K562 (cell line): ENCODE data around the gene OR4D6. TPM values are rescaled to one million over a fixed set of nuclear protein-coding genes. Genes with fewer than 3 reads are reported as not detected.

Source experiments
- ATAC-seq: fragments of 200-7000 bp; cut with Tn5 transposase; 3 replicates; pipeline ENCODE4 v1.9.1; 2020; ENCODE audit warnings: moderate library complexity
- BruUV-seq: library from RNA; stranded (reverse); fragments of 400-500 nt; replicated peaks from 2 replicates; lab custom pipeline; 2021; lab: Mats Ljungman, UMichigan
- CTCF ChIA-PET: fragments of 300-600 bp; formaldehyde crosslinking; extraction: SDS; loops from one replicate; lab custom pipeline; 2021; ENCODE audit warnings: low intra/inter-chr PET ratio; lab: Yijun Ruan, JAX
- POLR2A ChIA-PET: fragments of 300-600, 350-650 bp; sonication (Branson Sonifier 250); formaldehyde crosslinking; extraction: SDS; loops from one replicate; lab custom pipeline; 2021; ENCODE audit warnings: antibody characterized with exemption, inconsistent platforms; lab: Yijun Ruan, JAX
- DNase-seq, 4 experiments: peaks; one replicate each; pipeline versions ENCODE4 v3.0.0 to v3.0.0-alpha.2; 2011 to 2018; ENCODE audit warnings: low spot score in 3 of 4, mixed read lengths in 3 of 4; ENCODE audit errors: extremely low read depth in 1 of 4
- FAIRE-seq: peaks from 2 replicates; lab custom pipeline; 2011; peaks lifted over from hg19 to GRCh38; lab: Jason Lieb, UNC
- H2AFZ ChIP-seq: 2 replicates; pipeline ENCODE4 v1.6.0; 2011; ENCODE audit warnings: low read depth, low read length, control low read depth, inconsistent platforms
- H3K27ac ChIP-seq: fragments of 200-600 bp; 3 replicates; pipeline ENCODE4 v1.8.0; 2011; ENCODE audit warnings: low read depth, mild to moderate bottlenecking, control low read depth, inconsistent platforms, low read length, moderate library complexity, mixed read lengths; ENCODE audit errors: extremely low read depth
- H3K27me3 ChIP-seq, 2 experiments: fragments of 300-600 bp in 1 of 2; 2 replicates in 1 of 2; 3 replicates in 1 of 2; pipeline versions ENCODE4 v1.6.0 to v1.8.0; 2011; ENCODE audit warnings: inconsistent platforms in 2 of 2, low read length in 2 of 2, mild to moderate bottlenecking in 1 of 2, mixed read lengths in 1 of 2, moderate library complexity in 1 of 2; ENCODE audit not compliant: control insufficient read depth in 2 of 2, insufficient read depth in 2 of 2
- H3K36me3 ChIP-seq: fragments of 300-600 bp; 3 replicates; pipeline ENCODE4 v1.8.0; 2011; ENCODE audit warnings: mild to moderate bottlenecking, low read length, inconsistent platforms; ENCODE audit not compliant: control insufficient read depth, insufficient read depth
- H3K4me1 ChIP-seq, 2 experiments: fragments of 200-600 bp in 1 of 2; replicated peaks in 1 of 2; 2 replicates in 1 of 2; 3 replicates in 1 of 2; pipeline versions ENCODE4 v1.5.1 to v1.8.0; 2011; ENCODE audit warnings: inconsistent platforms in 2 of 2, low read length in 2 of 2, mild to moderate bottlenecking in 1 of 2, mixed read lengths in 1 of 2, moderate library complexity in 1 of 2; ENCODE audit not compliant: control insufficient read depth in 2 of 2, insufficient read depth in 2 of 2
- H3K4me2 ChIP-seq: 2 replicates; pipeline ENCODE4 v1.6.1; 2011; ENCODE audit warnings: low read length, control low read depth, inconsistent platforms, mixed read lengths; ENCODE audit not compliant: insufficient read depth
- H3K4me3 ChIP-seq: fragments of 200-600 bp; sonication (generic), shearing (Covaris generic); 2 replicates; pipeline ENCODE4 v1.5.1; 2016; ENCODE audit warnings: control low read depth, inconsistent platforms
- H3K79me2 ChIP-seq: fragments of 200-600 bp; 3 replicates; pipeline ENCODE4 v1.8.0; 2011; ENCODE audit warnings: low read length, inconsistent platforms; ENCODE audit not compliant: control insufficient read depth, insufficient read depth
- H3K9ac ChIP-seq, 2 experiments: 2 replicates each; pipeline versions ENCODE4 v1.6.0 to v1.6.1; 2011; ENCODE audit warnings: low read depth in 2 of 2, low read length in 2 of 2, control low read depth in 1 of 2, inconsistent platforms in 1 of 2, mild to moderate bottlenecking in 1 of 2, mixed read lengths in 1 of 2; ENCODE audit not compliant: insufficient read depth in 1 of 2
- H3K9me1 ChIP-seq: one replicate; pipeline ENCODE4 v1.6.0; 2011; ENCODE audit warnings: inconsistent platforms, mild to moderate bottlenecking, low read length, moderate library complexity; ENCODE audit not compliant: control insufficient read depth, insufficient read depth
- H3K9me3 ChIP-seq: replicated peaks from 2 replicates; pipeline ENCODE4 v1.5.1; 2011; ENCODE audit warnings: low read depth, low read length, inconsistent platforms; ENCODE audit not compliant: control insufficient read depth, insufficient read depth
- H4K20me1 ChIP-seq: replicated peaks from 2 replicates; pipeline ENCODE4 v1.6.1; 2011; ENCODE audit warnings: low read length, inconsistent platforms, mixed read lengths; ENCODE audit not compliant: control insufficient read depth, insufficient read depth
- CEBPB ChIP-seq: fragments of 450-650 bp; IDR thresholded peaks from 2 replicates; pipeline ENCODE4 v1.6.1; 2016; ENCODE audit warnings: missing genetic modification characterization, missing compliant biosample characterization
- MEF2D ChIP-seq: conservative IDR thresholded peaks from 2 replicates; pipeline ENCODE4 v1.6.1; 2016; ENCODE audit warnings: low read depth, missing genetic modification characterization, missing compliant biosample characterization
- OTX1 ChIP-seq: fragments of 450-650 bp; formaldehyde crosslinking; IDR thresholded peaks from 2 replicates; pipeline ENCODE4 v1.4.0; 2022; ENCODE audit warnings: mild to moderate bottlenecking
- SLC30A9 ChIP-seq: fragments of 250-450 bp; sonication (Bioruptor Pico); IDR thresholded peaks from 2 replicates; pipeline ENCODE4 v1.8.0; 2022; ENCODE audit warnings: mild to moderate bottlenecking, moderate library complexity
- THRB ChIP-seq: fragments of 450-650 bp; formaldehyde crosslinking; conservative IDR thresholded peaks from 2 replicates; pipeline ENCODE4 v1.4.0; 2022; ENCODE audit warnings: mild to moderate bottlenecking, missing genetic modification characterization
- ZNF23 ChIP-seq: fragments of 250-450 bp; sonication (Bioruptor Pico); IDR thresholded peaks from 2 replicates; pipeline ENCODE4 v1.4.0; 2020; ENCODE audit warnings: mild to moderate bottlenecking
- in situ Hi-C: fragments of 300-500 bp; cut with MboI; formaldehyde crosslinking; loops from 4 replicates; pipeline ENCODE4 v1.15.0; 2018; ENCODE audit warnings: inconsistent platforms, mixed read lengths
- intact Hi-C: fragments of 100-400 bp; cut with micrococcal nuclease; formaldehyde crosslinking; loops from 2 replicates; pipeline ENCODE4 v1.14.2; 2022
- polyA plus RNA-seq, 8 experiments: library from polyadenylated mRNA; depleted of rRNA in 4 of 8; stranded (reverse) in 5 of 8; unstranded in 3 of 8; fragments of >200 nt; fragmentation: Nextera tagmentation in 2 of 8; fragmentation: Illumina TruSeq in 1 of 8; extraction: Ambion mirVana in 2 of 8; extraction: Trizol in 1 of 8; gene quantifications; 2 replicates each; pipeline versions ENCODE4 v1.2.1 to v1.2.3, GENCODE V29; 2011 to 2014; ENCODE audit warnings: inconsistent platforms in 1 of 8, missing spikeins in 1 of 8
- total RNA-seq, 7 experiments: library from RNA; depleted of rRNA in 6 of 7; stranded (reverse); fragments of >200 nt in 6 of 7; fragmentation: Illumina TruSeq in 2 of 7; extraction: Trizol in 2 of 7; gene quantifications; 2 replicates each; pipeline versions ENCODE4 v1.2.1 to v1.2.3, GENCODE V29; 2011 to 2021; ENCODE audit warnings: low replicate concordance in 1 of 7

OR4D6 gene
- total and polyA plus RNA-seq, 9 of the 15 experiments (the other 6 are each of a cell fraction or from before 2014, with no cell fraction given) = not detected

DNA sequence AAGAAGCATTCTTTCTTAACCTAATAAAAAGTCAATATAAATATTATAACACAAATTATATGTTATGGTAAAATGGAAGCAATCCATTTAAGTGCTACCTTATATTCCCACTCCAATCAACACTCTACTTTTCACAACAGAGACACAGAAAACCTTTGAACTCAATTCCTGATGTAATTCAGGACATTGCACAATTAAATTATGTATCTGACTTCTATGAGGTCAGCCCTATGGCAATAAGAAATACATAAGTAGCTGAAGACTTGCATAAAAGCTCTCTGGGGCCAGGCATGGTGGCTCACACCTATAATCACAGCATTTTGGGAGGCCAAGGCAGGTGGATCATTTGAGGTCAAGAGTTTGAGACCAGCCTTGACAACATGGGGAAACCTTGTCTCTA is 23.1 kb downstream of the OR4D6 start:
- in situ Hi-C loops = no loop called here
- no peak overlapping the region for H3K4me2 ChIP-seq
- no peak overlapping the region for H3K4me3 ChIP-seq
- no TSS peak for BruUV-seq
- H3K27ac ChIP-seq = no peak overlapping the region
- H2AFZ ChIP-seq = no peak overlapping the region
- peaks cover 3 to 17% of the 10 kb centered on the region in 2 experiments; a peak in 4 of 5 replicates for H3K27me3 ChIP-seq
- ChIA-PET CTCF (no interaction called here), POLR2A (interaction anchor here (1.0 kb wide), 1 partner anchor 9 kb away, joined by 5 read pairs; no protein-coding TSS in a partner anchor)
- no peaks in the 10 kb centered on the region for H3K79me2 ChIP-seq
- H4K20me1 ChIP-seq = no peaks in the 10 kb centered on the region
- no peak for DNase-seq
- H3K36me3 ChIP-seq = no peaks in the 10 kb centered on the region
- H3K4me1 ChIP-seq = no peaks in the 10 kb centered on the region
- intact Hi-C loops = no loop called here
- no peak overlapping the region for H3K9ac ChIP-seq
- no peaks in the 10 kb centered on the region for H3K9me3 ChIP-seq
- H3K9me1 ChIP-seq = no peaks in the 10 kb centered on the region
- no peak for TF ChIP-seq SLC30A9 (CRISPR knock-in tag)
- TF ChIP-seq ZNF23 (CRISPR knock-in tag) = no peak
- TF ChIP-seq MEF2D (tag) = no peak
- no peak for TF ChIP-seq OTX1 (CRISPR knock-in tag)
- TF ChIP-seq CEBPB (tag) = peak; percentile 36; the same call in 1 of the 2 replicates
- no peak for TF ChIP-seq THRB (CRISPR knock-in tag)
- TF ChIP-seq, all 486 proteins: peak for 1
- FAIRE-seq (no peak), ATAC-seq (no peak)
